ENCODE measurements around the gene MB21D2. TPM values are rescaled to one million over a fixed set of nuclear protein-coding genes. Genes with fewer than 3 reads are reported as not detected.
"Not testable (repeated sequence)": the region's sequence is repeated elsewhere in the genome, so short reads cannot be mapped to it uniquely, and the experiment has no call there.

MB21D2 gene, protein sequence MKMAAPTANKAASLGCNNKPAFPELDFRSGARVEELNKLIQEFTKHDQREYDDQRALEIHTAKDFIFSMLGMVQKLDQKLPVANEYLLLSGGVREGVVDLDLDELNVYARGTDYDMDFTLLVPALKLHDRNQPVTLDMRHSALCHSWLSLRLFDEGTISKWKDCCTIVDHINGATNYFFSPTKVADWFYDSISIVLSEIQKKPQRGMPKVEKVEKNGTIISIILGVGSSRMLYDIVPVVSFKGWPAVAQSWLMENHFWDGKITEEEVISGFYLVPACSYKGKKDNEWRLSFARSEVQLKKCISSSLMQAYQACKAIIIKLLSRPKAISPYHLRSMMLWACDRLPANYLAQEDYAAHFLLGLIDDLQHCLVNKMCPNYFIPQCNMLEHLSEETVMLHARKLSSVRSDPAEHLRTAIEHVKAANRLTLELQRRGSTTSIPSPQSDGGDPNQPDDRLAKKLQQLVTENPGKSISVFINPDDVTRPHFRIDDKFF
- polyA plus RNA-seq (ENCODE audit: insufficient read length in 10 of 10): 10 to 100 TPM; 12.4 to 20.7 (median 16.7) TPM
- long read RNA-seq, donor 1, transcript MB21D2-201 (2 exons, 3,368 nt): major isoform, 11 of 11 reads
- long read RNA-seq, donor 1, partial matches to known transcripts: 0 of 11 reads
- long read RNA-seq, donor 1, other reads (novel, unspliced or antisense): 0 of 11 reads
- long read RNA-seq, donor 2, partial matches to known transcripts: 0 of 4 reads
- long read RNA-seq, donor 2, other reads (novel, unspliced or antisense): 0 of 4 reads
- long read RNA-seq, donor 3: 0 reads
- long read RNA-seq, donor 4, transcript MB21D2-201 (2 exons, 3,368 nt): major isoform, 5 of 5 reads
- long read RNA-seq, donor 4, partial matches to known transcripts: 0 of 5 reads
- long read RNA-seq, donor 4, other reads (novel, unspliced or antisense): 0 of 5 reads
- long read RNA-seq, donor 5, transcript MB21D2-201 (2 exons, 3,368 nt): major isoform, 10 of 10 reads
- long read RNA-seq, donor 5, partial matches to known transcripts: 0 of 10 reads
- long read RNA-seq, donor 5, other reads (novel, unspliced or antisense): 0 of 10 reads
- long read RNA-seq, donor 6, transcript MB21D2-201 (2 exons, 3,368 nt): major isoform, 8 of 8 reads
- long read RNA-seq, donor 6, partial matches to known transcripts: 0 of 8 reads
- long read RNA-seq, donor 6, other reads (novel, unspliced or antisense): 0 of 8 reads
- long read RNA-seq, donor 7: 0 reads
- long read RNA-seq, donor 8, transcript MB21D2-201 (2 exons, 3,368 nt): major isoform, 7 of 7 reads
- long read RNA-seq, donor 8, partial matches to known transcripts: 0 of 7 reads
- long read RNA-seq, donor 8, other reads (novel, unspliced or antisense): 0 of 7 reads
- long read RNA-seq, donor 9: 0 reads

DNA sequence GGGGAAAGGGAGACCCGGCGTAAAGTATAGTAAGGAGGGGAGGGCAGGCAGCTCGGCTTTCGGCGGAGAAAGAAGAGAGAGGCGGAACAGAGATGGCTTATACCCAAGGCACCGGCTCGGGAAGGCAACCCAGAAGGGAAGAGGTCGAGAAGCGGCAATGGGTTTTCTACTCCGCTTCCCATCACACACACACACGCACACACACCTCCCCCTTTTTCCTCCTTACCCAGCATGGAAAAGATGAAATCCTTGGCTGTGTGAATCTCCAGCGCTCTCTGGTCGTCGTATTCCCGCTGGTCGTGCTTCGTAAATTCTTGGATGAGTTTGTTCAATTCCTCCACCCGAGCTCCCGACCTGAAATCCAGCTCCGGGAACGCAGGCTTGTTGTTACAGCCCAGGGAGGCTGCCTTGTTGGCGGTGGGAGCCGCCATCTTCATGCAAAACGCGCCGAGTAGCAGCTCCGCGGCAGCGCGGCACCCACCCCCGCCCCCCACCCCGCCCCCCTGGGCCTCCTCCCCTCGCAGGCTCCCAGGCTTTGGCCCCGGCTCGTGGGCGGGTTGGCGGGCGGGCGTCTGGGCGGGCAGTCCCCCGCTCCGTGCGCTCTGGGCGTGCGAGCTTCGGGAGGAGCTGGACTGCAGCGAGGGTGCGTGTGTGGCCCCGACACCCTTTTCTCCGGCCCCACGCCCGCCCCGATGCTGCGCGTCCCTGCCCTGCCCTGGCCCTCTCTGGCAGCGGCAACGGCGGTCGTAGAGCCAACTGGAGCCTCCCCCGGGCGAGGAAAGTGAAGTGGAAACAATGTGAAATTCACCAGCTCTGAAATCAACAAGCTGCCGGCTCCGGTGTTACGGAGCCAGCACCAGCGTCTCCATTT, at the start of gene MB21D2:
MB21D2 (minus strand) TSS at position 453 of the 871 bp plus-strand sequence; CDS start at position 437, 16 bp downstream.
- peak; percentile 82 to 95 (median 82) for DNase-seq

DNA sequence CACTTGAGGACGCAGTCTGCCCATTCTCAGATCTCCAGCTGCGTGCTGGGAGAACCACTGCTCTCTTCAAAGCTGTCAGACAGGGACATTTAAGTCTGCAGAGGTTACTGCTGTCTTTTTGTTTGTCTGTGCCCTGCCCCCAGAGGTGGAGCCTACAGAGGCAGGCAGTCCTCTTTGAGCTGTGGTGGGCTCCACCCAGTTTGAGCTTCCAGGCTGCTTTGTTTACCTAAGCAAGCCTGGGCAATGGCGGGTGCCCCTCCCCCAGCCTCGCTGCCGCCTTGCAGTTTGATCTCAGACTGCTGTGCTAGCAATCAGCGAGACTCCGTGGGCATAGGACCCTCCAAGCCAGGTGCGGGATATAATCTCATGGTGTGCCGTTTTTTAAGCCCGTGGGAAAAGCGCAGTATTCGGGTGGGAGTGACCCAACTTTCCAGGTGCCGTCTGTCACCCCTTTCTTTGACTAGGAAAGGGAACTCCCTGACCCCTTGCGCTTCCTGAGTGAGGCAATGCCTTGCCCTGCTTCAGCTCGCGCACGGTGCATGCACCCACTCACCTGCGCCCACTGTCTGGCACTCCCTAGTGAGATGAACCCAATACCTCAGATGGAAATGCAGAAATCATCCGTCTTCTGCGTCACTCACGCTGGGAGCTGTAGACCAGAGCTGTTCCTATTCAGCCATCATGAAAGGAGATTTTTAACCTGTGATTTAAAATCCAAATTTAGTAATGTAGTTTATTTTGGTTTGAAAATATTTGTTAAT, 47.5 kb upstream of the MB21D2 start:
- DNase-seq: not testable (repeated sequence)

DNA sequence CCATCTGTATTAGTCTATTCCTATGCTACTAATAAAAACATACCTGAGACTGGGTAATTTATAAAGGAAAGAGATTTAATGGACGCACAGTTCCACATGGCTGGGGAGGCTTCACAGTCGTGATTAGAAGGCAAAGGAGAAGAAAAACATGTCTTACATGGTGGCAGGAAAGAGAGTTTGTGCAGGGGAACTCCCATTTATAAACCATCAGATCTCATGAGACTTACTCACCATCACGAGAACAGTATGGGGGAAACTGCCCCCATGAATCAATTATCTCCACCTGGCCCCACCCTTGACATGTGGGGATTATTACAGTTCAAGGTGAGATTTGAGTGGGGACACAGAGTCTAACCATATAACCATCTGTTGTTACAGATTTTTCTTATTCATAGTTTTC, 42.1 kb upstream of the MB21D2 start:
- no peak for DNase-seq

DNA sequence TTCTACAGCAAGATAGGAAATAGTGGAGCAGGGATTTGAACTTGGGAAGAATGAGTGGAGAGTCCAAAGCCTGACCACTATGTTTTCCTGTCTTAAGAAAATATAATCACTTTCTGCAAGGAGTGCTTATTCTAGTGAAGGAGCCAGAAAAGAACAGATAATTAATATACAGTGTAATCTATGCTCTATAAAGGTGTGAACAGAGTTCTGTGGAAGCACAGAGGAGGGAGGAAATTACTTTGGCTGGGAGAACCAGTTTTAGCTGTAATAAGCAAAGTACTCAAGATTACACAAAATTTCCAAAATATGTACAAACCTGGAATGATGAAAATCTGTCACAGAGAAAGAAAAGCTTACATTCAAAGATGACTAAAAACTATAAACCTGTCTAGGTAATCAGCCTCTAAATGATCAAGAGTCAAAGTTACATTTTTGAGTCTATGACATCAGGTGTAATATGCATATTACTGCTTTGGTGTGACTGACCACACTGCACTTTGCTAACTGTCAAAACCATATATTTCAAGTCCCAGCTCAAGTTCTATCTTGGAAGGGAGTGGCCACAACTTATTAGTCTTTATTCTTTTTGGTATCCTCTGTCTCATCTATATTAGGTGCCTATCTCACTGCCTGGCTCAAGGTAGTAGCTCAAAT, 40.7 kb upstream of the MB21D2 start:
- DNase-seq: no peak

DNA sequence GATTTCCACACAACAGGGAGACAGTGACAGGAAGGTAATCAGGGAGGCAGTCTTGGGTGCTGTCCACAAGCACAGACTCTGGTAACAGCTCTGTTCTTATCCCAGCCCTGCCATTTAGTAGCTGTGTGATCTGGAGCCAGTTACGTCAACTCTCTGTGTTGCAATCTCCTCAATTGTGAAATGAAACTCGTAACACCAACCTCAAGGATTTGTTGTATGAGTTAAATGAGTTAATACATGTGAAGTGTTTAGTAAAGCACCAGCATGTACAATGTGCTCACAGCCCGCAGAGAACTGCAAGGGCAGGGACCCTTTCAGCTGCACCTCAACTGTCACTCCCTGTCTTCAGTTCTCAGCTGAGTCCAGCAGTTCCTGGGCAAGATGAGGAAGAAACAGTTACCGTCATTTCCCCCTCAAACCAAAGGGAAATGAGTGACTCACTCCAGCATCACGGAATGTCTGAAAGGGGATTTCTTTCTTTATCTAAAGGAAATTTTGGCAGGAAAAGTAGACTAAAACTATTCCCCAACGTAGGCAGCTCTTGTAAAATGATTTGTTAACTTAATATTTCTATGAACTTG, 39.9 kb upstream of the MB21D2 start:
- DNase-seq: peak; percentile 63 to 83 (median 78)

DNA sequence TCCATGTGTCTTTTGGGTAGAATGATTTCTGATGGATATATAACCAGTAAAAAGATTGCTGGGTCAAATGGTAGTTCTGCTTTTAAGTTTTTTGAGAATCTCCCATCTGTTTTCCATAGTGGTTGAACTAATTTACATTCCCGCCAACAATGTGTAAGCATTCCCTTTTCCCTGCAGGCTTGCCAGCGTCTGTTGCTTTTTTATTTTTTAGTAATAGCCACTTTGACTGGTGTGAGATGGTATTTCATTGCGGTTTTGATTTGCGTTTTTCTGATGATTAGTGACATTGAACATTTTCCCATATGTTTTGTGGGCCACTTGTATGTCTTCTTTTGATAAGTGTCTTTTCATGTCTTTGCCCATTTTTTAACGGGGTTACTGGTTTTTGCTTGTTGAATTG, 36.3 kb upstream of the MB21D2 start:
- no peak for DNase-seq

DNA sequence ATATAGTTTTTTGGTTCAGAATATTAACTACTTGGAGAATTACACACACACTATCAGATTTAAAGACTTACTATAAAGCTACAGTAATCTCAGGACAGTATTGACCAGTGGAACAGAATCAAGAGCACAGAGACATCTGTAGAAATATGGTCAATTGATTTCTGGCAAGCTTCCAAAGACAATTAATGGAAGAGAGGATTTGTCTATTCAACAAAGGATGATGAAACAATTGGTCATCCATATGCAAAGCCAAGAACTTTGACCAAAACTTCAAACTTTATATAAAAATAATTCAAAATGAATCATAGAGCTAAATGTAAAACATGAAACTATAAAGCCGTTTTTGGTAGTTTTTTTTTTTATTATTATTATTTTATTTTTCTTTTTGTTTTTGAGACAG, 29.8 kb upstream of the MB21D2 start:
- DNase-seq: no peak

DNA sequence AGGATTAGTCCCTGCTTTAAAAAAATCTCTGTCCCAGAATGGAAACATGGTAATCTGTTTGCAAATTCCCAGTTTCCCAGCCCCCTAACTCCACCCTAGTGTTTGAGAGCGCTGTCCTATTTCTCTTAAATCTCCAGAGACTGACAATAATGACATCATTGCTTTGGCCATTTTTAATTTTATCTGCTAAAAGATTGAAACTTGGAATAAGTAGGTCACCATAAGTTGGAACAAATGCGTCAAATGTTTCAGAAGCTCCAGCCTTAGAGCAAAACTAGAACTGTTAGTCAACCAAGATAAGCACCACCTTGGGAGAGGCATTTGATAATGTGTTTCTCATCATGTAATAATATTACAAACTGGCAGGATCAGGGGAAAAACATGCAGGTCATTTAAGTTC, 25.7 kb upstream of the MB21D2 start:
- DNase-seq: peak in 1 of 3 donors; percentile 21

DNA sequence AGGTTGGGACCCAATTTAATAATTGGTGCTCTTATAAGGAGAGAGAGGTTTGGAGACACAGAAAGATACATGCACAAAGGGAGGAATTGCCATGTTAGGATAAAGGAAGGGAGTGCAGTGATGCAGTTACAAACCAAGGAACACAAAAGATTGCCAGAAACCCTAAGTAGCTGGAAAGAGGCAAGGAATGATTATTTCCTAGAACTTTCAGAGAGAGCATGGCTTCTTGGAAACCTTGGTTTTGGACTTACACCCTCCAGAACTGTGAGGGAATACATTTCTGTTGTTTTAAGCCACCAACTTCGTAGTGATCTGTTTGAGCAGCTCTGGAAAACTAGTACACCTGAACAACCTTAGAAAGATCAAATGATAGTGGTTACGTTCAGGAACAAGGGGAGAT, 25.0 kb upstream of the MB21D2 start:
- DNase-seq: no peak

DNA sequence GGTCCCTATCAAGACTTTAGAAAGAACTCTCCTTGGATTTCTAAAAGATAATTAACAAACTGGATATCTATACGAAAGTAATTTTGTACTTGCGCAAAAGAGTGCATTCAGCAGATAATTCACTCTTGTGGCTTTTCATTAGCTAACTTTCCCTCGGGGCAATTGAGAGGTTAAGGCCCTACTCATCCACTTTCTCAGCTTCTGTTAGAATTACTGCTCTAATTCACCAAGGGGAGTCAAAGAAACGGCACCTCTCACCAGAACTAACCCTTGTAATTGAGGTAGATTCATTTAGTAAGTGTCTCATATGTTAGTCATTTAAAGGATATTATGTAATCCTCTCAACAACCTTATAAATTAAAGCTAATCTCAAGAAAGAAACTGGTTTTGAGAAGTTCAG, 22.5 kb upstream of the MB21D2 start:
- no peak for DNase-seq

DNA sequence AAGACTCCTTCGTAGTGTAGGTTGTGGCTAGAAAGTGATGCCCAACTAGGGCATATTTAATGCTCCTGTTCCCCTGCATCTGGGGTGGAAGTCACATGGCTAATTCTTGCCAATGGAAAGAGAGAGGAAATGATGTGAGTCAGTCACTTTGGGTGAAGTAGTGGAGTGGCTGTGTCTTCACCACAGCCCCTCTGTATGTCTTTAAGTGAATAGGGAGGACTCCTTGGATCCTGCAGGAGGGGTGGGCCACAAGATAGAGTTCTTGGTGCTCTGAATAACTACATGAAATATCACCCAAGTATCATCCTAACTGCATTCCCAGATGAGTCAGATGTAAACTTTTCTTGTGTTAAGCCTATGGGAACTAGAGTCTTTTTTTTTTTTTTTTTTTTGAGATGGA, 17.8 kb upstream of the MB21D2 start:
- DNase-seq: peak in 1 of 3 donors; percentile 53

DNA sequence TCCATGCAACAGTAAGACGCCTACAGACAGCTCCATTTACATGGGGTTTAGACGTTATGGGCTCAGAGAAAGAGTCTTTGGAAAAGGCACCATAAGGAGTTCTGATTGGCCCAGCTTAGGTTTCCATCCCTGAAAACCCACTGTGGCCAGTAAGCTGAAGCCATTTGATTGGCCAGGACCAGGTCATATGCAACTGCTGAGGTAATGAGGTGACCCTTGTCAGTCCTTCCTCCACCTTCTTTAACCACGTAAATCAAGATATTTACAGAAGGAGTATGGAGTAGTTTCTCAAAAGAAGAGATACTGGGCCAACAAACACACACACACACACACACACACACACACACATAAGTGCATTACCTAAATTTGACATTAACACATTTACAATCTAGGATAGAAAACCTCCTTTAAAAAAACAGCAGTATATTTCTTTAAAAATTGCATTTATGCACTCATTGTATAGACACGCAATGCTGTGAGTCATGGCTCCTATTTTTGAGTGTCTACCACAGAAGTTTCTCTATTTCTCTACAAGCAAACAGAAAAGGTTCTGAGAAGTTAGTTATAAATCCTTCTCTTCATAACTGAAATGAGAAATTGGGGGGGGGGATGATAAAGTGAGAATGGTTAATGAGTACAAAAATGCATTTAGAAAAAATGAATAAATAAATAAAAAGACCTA, 16.3 kb upstream of the MB21D2 start:
- DNase-seq: no peak

DNA sequence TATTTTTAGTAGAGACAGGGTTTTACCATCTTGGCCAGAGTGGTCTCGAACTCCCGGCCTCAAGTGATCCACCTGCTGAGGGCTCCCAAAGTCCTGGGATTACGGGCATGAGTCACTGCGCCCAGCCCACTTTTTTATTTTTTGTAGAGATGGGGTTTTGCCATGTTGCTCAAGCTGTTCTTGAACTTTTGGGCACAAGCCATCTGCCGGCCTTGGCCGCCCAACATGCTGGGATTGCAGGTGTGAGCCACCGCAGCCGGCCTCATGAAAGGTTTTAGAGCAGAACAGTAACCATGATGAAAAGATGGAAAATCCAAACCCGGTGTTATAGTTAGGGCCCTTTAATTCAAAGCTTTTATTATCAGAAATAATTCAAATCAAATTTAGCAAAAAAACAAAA, 15.6 kb upstream of the MB21D2 start:
- no peak for DNase-seq

DNA sequence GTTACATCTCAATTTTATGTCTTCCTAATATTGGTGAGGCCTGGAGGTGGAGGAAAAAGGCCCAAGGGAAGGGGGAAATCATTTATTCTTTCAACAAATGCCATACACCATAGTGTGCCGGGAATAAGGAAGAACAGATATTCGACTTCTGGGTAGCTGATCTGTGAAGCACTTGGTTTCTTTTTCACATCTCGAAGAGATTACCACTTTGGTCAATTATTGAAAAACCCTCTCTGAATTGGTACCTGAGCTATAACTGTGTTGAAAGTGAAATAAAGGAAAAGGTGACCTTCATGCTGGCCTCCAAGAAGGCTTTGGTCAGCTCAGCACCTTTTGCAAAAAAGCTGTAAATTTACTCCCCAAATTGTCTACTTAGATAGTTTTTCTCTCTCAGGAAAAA, 14.2 kb upstream of the MB21D2 start:
- no peak for DNase-seq

DNA sequence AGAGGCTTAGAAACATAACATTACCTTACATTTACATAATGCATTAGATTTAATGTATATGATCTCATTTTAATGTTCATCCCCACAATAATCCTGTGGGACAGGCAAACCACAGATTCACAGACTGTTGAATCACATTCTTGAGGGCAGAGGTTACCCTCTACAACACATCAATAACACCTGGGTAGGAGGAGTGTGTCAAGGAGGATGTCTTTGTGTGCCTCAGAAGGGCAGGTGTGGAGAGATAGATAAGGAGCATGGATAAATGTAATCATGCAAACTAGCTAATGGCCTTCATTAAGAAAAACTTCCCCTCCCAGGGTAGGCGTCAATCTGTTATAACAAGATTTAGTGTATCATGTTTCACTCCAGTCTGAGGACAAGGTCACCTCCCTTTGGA, 12.9 kb upstream of the MB21D2 start:
- no peak for DNase-seq

DNA sequence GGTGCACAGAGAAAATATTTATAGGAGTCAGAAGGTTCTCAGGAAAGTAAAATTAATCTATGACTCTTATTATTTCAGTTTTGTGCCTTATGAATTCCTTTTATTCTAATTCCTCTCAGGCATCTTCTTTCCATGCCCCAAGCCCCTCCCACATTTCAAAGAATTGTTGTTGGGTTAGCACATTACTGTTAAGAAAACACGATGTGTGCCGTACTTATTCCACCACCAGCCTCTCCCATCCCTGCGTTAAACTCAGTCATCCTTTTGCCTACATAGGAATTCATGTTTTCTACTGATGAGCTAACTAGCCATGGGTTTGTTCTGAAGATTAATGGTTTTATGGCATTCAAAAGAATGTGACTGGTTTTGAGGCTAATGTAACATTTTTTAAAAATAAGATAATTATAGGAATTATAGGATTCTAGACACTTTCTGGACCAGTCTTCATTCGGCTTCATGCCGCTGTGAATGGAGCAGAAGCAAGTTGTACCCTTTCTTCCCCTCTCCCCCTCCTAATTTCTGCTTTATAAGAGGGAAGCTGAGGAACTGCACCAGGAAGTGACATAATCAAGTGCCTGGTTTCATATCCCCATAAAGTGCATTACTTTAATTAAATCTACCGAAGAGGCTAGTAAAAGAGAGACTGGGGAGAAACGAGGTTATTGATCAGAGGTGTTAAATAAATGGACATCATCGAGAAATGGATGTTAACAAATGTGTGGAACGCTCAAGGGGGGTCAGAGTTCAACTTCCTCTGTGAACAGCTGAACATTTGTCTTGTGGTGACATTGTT, 12.3 kb upstream of the MB21D2 start:
- peak in 1 of 3 donors; percentile 56 for DNase-seq

DNA sequence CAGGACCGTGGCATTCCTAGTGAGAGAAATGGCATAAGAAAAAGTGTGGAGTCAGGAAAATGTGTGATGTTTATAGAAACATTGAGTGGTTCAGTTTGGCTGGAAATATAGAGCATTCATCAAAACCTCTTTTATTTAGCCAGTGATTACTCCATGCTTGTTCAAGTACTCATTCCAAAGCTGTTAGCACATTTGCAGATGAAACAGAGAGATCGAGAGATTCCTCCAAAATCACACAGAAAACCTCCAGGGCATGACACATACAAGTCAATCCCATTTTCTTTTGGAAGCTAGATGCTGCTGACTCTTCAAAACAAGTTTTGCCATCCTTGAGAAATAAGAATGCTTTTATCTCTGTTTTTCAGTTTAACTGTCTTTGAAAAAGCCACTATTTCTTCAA, 11.5 kb upstream of the MB21D2 start:
- no peak for DNase-seq

DNA sequence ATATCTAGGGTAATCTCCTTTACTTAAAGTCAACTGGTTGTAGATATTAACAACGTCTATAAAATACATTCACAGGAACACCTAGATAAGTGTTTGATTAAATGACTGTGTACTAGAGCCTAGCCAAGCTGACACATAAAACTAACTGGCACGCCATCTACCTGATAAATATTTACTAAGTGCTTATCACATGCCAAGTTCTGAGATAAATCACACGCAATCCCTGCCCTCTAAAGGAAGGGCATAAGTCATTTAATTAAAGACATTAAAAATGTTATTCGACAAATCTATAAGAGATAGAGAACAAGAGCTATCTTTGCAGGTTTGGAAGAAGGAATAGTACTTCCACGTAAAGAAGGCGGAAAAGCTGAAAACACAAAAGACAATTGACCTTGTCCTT, 11.1 kb upstream of the MB21D2 start:
- no peak for DNase-seq

Measured in muscle of back (tissue), 13 donors.